Left lobe of liver (tissue), 2 donors: ENCODE data around the gene RASGRP3. TPM values are rescaled to one million over a fixed set of nuclear protein-coding genes. Genes with fewer than 3 reads are reported as not detected.
"Not testable (repeated sequence)": the region's sequence is repeated elsewhere in the genome, so short reads cannot be mapped to it uniquely, and the experiment has no call there.

ENCODE experiments used
- ATAC-seq: fragments of 200-7000 bp; cut with Tn5 transposase; one replicate; pipeline ENCODE4 v1.9.1; 2020; ENCODE audit warnings: mild to moderate bottlenecking, moderate library complexity
- DNase-seq: peaks from one replicate; pipeline ENCODE4 v3.0.0-alpha.2; 2020; ENCODE audit warnings: low spot score
- total RNA-seq: library from RNA; stranded (reverse); gene quantifications from one replicate; pipeline ENCODE4 v1.2.1, GENCODE V29; 2021
- donor health status: DM: no; HTN: no; CAD: no; lungs with moderate emphysema.
- donor health status: DM: no; HTN: yes; CAD: no.

The RASGRP3 gene, protein sequence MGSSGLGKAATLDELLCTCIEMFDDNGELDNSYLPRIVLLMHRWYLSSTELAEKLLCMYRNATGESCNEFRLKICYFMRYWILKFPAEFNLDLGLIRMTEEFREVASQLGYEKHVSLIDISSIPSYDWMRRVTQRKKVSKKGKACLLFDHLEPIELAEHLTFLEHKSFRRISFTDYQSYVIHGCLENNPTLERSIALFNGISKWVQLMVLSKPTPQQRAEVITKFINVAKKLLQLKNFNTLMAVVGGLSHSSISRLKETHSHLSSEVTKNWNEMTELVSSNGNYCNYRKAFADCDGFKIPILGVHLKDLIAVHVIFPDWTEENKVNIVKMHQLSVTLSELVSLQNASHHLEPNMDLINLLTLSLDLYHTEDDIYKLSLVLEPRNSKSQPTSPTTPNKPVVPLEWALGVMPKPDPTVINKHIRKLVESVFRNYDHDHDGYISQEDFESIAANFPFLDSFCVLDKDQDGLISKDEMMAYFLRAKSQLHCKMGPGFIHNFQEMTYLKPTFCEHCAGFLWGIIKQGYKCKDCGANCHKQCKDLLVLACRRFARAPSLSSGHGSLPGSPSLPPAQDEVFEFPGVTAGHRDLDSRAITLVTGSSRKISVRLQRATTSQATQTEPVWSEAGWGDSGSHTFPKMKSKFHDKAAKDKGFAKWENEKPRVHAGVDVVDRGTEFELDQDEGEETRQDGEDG
- total RNA-seq = 3.8 TPM

DNA sequence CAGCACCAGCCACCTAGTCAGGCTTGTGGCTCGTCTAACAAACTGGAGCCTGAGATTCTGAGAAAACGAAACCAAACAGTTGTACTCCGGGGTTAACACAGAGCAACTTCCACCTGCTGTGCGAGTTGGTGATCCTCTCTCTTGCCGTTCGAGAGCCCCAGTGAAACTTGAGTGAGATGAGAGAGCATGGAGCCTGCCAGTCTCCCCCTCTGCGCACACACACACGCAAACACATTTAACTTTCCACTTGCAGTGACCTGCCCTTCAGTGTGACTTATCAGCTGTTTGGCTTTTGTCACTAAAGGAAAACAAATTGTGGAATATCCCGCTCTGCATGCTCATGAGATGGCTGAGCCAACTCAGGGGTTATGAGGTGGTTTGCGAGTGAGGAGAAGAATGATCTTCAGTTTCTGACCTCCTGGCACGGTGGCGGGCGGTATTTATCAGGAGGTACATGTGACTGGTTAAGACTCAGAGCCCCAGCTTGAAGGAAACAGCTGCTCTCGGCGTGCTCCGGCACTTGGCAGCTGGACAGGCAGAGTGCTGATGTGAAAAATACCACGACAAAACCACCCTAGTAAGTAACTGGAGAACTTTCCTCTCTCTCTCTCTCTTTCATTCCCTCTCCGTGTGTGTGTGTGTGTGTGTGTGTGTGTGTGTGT, at the start of gene RASGRP3:
TSS of gene RASGRP3 (plus strand) at position 519 of the 662 bp plus-strand sequence. CDS start 38,488 bp downstream, outside the sequence.
- DNase-seq (peak; percentile 79), ATAC-seq (peak; percentile 84)

DNA sequence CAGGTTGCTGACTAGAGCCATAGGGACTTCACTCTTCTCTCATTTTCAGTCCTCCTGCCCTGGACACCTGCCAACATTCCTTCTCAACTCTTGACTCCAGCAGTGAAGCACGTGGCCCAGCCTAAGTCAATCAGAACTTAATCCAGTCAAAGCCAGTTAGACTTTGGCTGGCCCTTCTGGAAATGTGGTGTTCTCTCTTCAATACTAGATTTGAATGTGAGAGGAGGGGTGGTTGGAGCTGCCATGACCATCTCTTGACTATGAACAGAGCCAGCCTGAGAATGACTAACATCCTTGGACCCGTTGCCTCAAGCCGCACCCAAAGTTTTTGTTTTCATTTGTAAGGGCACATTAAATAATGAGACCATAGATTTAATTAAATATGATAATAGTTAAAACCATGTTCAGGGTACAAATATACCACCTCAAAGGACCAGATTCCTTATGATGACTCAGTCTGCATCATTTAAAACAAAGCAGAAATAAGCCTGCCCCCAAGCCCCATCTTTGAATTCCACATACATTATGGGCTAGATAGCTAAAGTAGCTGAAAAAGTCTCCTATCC, 49.7 kb upstream of the RASGRP3 start:
- peak; percentile 66 for DNase-seq
- ATAC-seq = peak; percentile 82

DNA sequence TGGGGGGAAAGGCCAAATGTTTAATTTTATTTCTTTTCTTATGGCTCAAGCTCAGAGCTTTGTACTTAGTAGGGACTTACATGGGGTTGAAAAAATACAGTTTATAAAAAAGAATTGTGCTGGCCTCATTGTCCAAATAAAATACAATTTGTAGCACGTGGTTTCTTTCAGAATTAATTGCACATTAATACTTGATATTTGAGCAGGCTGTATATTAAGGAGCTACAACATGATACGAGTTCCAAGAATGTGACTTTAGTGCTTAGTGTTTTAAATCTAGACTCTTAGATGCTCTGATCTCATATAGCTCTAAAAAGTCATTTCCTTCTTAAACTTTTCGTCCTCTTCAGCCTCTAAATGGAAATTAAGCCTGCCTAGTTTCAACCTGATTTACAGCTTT, 46.4 kb upstream of the RASGRP3 start:
- ATAC-seq (no peak), DNase-seq (no peak)

DNA sequence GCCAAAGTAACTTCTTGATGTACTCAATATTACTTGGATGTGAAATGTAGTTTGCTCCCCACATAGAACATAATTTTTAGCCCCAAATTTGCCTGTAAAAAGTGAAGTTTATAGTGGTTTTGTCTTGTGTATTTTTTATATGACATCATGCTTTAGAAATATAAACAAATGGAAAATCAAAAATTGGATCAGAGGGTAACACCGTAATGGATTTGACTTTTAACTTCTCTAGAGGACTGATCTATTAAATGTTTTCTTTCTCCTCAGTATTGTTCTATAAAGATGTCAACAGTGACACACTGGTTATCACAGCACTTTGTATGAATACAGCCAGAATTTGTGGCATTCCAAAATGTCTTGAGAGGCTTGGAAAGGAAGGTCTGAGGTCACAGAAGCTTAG, 45.6 kb upstream of the RASGRP3 start:
- ATAC-seq = no peak

DNA sequence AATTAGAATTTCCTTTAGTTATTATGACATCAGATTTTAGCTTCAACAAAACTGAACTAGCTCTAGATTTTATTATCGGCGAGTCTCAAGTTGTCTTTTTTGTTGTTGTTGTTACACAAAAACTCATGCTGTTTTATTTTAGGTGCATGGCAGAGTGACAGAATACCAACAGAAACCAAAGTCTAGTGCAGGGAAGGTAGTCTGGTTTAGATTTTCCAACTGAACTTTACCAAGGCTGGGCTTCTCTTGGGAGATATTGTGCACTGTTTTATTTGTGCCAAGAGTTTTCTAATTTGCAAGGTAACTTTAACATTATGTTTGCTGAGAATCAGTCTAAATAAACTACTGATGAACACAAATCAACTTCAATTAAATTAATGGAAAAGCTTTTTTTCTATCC, 43.6 kb upstream of the RASGRP3 start:
- ATAC-seq (peak; percentile 64), DNase-seq (no peak)

More for the DNA sequence above, 45.6 kb upstream of the RASGRP3 start:
- DNase-seq = no peak

DNA sequence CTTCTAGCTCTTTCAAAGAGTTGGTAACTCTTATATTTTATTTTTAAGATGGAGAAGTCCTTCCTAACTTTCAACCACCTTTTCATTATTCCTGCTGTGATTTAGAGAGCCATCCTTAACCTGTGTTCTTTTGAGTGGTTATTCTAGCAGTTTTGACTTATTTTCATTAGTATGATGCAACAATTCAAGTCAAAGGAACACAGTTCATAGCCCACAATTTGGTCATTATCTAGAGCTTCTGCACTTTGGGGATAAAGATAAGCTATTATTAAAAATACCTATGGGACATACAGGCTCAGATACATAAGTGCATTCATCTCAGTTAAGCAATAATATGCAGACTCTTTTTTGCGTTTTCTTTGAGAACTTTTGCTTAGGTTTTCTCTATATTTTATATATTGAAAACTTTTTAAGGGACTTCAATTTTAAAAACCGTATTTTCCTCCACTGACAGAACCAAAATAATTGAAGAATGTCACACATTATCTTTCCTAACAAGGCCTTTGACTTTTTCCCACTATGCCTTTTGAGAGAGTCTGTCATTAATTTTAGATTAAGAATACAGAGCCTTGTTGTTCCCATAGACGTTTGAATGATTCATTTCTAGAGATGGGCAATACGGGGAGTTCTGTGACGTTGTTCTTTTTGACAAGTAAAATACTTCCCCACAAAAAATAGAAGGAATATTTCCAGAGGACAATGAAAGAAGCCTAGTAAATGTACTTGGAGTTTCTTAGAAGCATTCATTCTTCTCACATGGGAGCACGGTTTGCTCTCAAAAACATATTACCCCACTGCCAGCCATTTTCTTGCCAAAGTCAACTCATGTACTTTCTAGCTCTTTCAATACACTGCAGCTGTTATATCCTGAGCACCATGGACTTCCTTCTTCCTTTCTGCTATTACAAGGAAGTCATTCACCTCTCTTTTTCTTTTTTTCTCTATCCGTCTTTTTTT, 42.9 kb upstream of the RASGRP3 start:
- ATAC-seq = no peak

DNA sequence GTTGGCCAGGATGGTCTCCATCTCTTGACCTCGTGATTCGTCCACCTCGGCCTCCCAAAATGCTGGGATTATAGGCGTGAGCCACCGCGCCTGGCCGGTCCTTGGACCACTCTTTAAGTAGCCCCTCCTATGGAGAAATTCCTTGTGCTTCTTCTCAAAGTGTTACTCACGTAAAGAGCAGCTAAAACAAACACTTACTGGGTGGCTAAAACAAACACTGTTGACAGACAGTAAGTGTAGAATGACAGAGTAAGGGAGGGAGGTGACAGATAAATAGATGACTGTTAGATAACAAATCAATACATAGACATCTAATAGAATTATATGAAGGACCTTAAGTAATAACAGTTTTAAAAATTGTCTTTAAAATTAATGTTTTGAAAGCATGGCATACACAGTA, 40.9 kb upstream of the RASGRP3 start:
- DNase-seq = no peak
- no peak for ATAC-seq

More for the DNA sequence above, 42.9 kb upstream of the RASGRP3 start:
- no peak for DNase-seq

DNA sequence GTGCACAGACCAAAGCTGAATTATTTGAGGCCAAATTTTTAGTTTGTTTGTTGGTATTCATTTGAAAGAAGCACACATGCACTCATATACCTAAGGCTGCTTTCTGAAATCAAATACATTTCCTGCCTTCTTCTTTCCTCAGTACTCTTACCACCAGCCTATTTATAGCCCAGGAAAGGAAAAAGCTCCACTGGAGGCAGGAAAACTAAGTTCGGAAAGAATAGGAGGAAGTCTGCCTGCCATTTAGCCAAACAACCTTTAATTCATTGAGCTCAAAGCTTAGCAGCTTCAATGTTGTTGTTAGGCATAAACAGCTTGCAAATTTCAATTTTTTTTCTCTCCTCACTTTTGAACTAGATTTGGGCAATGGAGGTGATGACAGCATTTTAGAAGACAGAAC, 40.4 kb upstream of the RASGRP3 start:
- ATAC-seq (peak; percentile 29), DNase-seq (no peak)

DNA sequence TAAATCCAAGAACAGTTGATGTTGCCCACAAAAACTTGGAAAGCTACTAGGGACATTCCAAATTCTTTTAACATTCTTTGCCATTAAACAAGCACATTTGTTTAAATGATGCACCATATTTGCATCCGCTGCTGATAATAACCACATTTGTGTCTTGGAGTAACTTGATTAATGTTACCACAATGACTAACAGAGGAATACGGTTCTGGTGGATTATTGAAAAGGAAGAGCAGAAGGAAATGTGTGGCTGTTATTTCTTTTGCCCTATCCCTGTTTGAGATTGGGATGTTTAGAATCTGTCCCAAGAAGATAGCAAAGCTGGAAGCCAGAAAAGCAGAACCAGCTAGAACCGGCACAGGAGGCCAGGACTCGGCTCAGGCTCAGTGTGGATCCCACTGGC, 39.2 kb upstream of the RASGRP3 start:
- ATAC-seq = no peak
- DNase-seq = no peak

DNA sequence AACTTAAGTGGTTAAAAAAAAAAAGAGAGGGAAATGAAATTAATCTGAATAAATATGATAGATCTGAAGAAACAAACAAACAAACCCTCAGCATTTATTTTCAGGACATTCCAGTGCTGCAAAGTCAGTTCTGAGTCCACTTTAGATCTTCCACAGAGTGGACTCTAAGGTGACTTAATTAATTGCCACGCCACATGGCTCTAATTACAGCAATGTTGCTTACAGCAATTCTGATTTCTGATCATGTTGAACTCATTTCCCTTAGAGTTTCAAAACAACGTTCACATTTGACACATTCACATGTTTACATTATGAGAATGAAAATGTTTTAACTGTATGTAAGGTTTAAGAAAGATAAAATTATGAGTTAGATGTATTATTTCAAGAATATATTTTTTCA, 38.6 kb upstream of the RASGRP3 start:
- ATAC-seq (no peak), DNase-seq (no peak)

DNA sequence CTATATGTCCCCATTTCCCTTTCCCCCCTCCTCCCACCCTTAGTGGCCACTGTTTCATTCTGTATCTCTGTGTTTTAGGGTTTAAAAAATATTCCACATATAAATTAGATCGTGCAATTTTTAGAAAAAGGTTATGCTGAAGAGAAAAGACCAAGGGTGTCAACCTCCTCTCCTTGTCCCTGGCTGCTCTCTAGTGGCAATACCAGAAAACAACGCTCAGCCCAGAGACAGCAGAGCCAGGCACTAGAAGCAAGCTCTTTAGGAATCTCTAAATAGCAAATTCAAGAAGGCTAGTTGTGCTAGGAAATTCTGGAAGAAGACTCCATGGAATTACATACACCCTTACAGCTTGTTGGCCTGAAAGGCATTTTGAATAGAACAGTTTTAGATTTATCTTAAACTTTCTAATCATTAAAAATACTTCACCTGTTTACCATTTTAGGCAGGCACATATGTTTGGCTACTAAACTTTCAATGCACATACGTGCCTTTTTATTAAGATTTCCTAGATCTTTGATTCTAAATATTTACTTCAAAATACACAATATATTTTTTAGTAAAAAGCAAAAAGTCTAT, 35.1 kb upstream of the RASGRP3 start:
- ATAC-seq (peak; percentile 91), DNase-seq (no peak)

DNA sequence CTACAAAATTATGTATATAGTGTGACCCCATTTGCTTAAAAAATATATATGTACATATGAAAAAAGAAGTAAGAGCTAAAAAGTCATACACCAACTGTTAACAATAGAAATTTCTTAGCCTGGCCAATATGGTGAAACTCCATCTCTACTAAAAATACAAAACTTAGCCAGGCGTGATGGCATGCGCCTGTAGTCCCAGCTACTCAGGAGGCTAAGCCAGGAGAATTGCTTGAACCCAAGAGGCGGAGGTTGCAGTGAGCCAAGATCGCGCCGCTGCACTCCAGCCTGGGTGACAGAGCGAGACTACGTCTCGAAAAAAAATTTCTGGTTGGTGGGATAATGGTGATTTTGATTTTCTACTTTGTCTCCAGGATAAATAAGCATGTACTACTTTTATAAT, 34.4 kb upstream of the RASGRP3 start:
- ATAC-seq, DNase-seq: not testable (repeated sequence)

DNA sequence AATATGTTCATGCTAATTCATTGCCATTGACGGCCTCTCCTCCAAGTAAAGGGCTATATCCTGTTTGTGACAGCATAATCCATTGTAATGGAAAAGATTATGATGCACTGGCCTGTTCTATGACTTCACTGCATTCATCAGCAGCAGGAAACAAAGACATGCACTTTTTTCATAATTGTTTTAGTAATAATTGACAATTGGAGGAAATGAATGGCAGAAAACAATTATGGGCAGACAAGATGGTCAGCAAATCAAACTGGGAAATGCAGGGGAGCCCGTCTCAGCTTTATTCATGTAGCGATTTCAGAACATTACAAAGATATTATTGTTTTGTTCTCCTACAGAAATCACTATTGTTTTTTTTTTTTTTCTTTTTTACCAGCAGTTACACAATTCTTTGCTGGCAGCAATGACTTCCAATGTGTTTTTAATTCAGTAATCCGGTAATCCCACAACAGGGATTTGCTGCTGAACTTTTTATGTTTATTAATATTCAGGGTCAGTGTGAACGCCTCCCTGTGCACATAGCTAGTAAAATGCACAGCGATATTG, 33.8 kb upstream of the RASGRP3 start:
- DNase-seq (no peak), ATAC-seq (no peak)

DNA sequence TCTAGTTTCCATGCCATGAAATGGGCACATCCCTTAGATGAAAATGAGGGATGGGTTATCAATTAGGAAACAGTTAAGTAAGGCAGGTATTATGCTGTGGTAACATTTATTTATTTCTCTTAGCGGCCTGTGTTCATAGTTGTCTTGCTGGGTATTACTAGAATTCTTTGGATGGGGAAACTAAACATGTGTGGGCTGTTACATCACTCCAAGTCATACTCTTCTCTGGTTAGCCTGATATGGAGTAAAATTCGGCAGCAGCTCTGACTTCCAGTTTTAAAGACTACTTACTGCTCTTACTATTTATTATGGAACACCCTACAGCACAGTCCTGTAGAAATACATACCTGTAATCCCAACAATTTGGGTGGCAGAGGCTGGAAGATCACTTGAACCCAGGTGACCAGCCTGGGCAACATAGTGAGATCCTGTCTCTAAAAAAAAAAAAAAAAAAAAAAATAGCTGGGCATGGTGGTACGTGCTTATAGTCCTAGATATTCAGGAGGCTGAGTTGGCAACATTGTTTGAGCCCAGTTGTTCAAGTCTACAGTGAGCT, 33.1 kb upstream of the RASGRP3 start:
- DNase-seq (no peak), ATAC-seq (no peak)

DNA sequence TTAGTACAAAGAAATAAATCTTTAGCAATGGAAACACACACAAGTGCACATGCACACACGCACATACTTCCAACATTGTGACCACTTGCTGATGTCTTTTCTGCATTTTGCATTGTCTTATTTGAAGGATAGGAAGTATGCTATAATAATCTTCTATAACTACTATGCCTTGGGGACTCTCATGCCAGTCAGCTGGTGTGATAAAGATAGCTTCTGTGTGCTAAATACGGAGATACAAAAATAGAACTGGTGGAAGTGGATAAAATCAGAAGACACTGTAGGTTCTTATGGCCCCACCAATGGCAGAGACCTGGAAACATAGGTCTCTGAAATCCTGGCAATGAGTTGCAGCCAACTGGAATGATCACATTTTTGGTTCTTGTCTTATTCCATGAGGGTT, 31.5 kb upstream of the RASGRP3 start:
- DNase-seq = no peak

DNA sequence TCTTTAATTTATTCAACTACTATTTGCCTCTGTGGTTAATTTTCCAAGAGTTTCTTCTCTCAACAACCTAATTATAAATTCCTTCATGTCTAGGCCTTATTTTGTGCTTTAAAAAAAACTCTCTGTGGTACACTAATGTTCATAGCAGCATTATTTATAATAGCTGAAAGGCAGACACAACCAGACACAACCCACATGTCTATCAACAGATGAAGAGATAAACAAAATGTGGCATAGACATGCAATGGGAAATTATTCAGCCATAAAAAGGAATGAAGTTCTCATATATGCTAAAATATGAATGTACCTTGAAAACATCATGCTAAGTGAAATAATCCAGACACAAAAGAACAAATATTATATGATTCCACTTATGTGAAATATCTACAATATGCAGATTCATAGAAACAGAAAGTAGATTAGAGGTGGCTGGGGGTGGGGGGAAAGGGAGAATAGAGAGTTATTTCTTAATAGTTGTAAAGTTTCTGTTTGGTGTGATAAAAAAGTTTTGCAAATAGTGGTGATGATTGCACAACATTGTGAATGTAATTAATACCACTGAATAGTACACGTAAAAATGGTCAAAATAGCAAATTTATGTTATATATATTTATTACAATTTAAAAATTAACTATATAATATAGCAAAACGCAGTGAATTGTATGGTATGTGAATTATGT, 28.1 kb upstream of the RASGRP3 start:
- DNase-seq = no peak
- ATAC-seq = no peak

More for the DNA sequence above, 31.5 kb upstream of the RASGRP3 start:
- no peak for ATAC-seq

DNA sequence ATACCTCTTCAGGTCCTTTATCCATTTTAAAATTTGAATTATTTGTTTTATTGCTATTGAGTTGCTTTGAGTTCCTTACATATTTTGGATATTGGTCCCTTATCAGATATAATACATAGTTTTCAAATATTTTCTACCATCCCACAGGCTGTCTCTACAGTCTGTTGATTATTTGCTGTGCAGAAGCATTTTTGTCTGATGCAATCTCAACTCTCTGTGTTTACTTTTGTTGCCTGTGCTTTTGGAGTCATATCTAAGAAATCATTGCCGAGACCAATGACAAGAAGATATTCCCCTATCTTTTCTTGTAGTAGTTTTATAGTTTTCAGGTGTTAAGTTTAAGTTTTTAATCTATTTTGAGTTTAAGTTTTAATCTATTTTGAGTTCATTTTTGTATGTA, 25.2 kb upstream of the RASGRP3 start:
- ATAC-seq = peak; percentile 66
- no peak for DNase-seq

DNA sequence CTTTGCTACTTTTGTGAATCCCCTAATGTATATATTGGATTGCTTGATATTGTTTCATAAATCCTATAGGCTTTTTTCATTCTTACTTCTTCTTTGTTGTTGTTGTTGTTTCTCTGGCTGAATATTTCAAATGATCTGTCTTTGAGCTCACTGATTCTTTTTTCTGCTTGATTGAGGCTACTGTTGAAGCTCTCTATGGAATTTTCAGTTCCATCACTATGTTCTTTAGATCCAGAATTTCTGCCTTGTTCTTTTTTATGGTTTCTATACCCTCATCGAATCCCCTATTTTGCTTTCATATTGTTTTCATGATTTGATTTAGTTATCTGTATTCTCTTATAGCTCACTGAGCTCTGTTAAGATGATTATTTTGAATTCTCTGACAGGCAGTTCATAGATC, 24.6 kb upstream of the RASGRP3 start:
- DNase-seq (no peak), ATAC-seq (no peak)

DNA sequence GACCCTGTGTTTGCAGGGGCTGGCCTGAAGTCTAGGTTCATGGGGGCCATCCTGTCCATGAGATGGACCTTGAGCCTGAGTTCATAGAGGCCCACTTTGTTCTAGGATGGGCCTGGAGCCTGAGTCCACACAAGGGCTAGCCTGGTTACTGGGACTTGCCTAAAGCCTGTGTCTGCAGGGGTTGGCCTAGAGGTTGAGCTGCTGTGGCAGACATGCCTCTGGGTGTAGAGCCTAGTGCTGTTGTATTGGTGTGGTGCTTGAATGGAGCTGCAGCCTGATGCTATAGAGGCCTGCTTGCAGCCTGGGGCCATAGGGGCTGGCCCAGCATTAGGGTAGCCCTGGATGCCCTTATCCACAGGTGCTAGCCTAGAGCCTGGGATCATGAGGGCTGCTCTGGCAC, 23.9 kb upstream of the RASGRP3 start:
- no peak for ATAC-seq
- DNase-seq = no peak
